B cell (primary cell): ENCODE measurements around the gene TRNP1. TPM values are rescaled to one million over a fixed set of nuclear protein-coding genes. Genes with fewer than 3 reads are reported as not detected.

Experiments used
- ATAC-seq: fragments of 200-7000 bp; cut with Tn5 transposase; one replicate; pipeline ENCODE4 v1.10.0; 2021; ENCODE audit warnings: low read depth, mild to moderate bottlenecking, moderate number of reproducible peaks, moderate library complexity
- CTCF ChIA-PET: fragments of 350-600 bp; sonication (Branson Sonifier 250); formaldehyde crosslinking; loops from one replicate; lab custom pipeline; 2021; ENCODE audit warnings: antibody characterized with exemption, inconsistent platforms; lab: Charles Lee
- POLR2A ChIA-PET: fragments of 350-600 bp; sonication (Branson Sonifier 250); formaldehyde crosslinking; loops from one replicate; lab custom pipeline; 2021; ENCODE audit warnings: antibody characterized with exemption; lab: Charles Lee
- DNase-seq: peaks from one replicate; pipeline ENCODE4 v3.0.0; 2013
- H2AFZ ChIP-seq: 2 replicates; pipeline ENCODE4 v1.6.1; 2012; ENCODE audit warnings: mild to moderate bottlenecking, low read depth, low read length; ENCODE audit not compliant: insufficient read depth, poor library complexity, severe bottlenecking
- H3K27ac ChIP-seq, 2 donors: 1 replicate in 1 of 2; 2 replicates in 1 of 2; pipeline ENCODE4 v1.5.1; 2012 to 2013; ENCODE audit warnings: low read length in 2 of 2, mild to moderate bottlenecking in 2 of 2, moderate library complexity in 1 of 2
- H3K27me3 ChIP-seq, 4 experiments: fragments of 200-600 bp in 1 of 4; sonication (generic) in 1 of 4; replicated peaks in 1 of 4; 1 replicate in 2 of 4; 2 replicates in 2 of 4; pipeline versions ENCODE4 v1.6.1 to v1.7.0; 2013 to 2016; ENCODE audit warnings: low read length in 3 of 4, mild to moderate bottlenecking in 2 of 4, mixed read lengths in 1 of 4, moderate library complexity in 1 of 4; ENCODE audit not compliant: insufficient read depth in 4 of 4, control insufficient read depth in 3 of 4; ENCODE audit errors: control extremely low read depth in 1 of 4
- H3K36me3 ChIP-seq, 2 experiments: replicated peaks in 1 of 2; 1 replicate in 1 of 2; 2 replicates in 1 of 2; pipeline versions ENCODE4 v1.6.1 to v1.7.1; 2013; ENCODE audit warnings: low read length in 1 of 2; ENCODE audit not compliant: insufficient read depth in 2 of 2, control insufficient read depth in 1 of 2; ENCODE audit errors: control extremely low read depth in 1 of 2, extremely low read depth in 1 of 2
- H3K4me1 ChIP-seq, 2 donors: fragments of 200-600 bp in 1 of 2; sonication (generic) in 1 of 2; 1 replicate in 1 of 2; 2 replicates in 1 of 2; pipeline versions ENCODE4 v1.5.1 to v1.6.1; 2013 to 2017; ENCODE audit warnings: low read length in 2 of 2; ENCODE audit not compliant: control insufficient read depth in 2 of 2, insufficient read depth in 2 of 2
- H3K4me2 ChIP-seq: replicated peaks from 2 replicates; pipeline ENCODE3; 2012; ENCODE audit warnings: mild to moderate bottlenecking, low read depth, low read length; ENCODE audit not compliant: poor library complexity, severe bottlenecking
- H3K4me3 ChIP-seq, 5 experiments: fragments of 200-600 bp in 1 of 5; sonication (generic) in 1 of 5; 1 replicate in 3 of 5; 2 replicates in 2 of 5; pipeline versions ENCODE4 v1.5.1 to v1.7.0; 2011 to 2016; ENCODE audit warnings: low read length in 4 of 5, mild to moderate bottlenecking in 4 of 5, low read depth in 2 of 5, control low read depth in 1 of 5, moderate library complexity in 1 of 5; ENCODE audit not compliant: insufficient read depth in 1 of 5; ENCODE audit errors: control extremely low read depth in 1 of 5, extremely low read depth in 1 of 5
- H3K79me2 ChIP-seq: fragments of 200-600 bp; sonication (generic); one replicate; pipeline ENCODE4 v1.6.0; 2016; ENCODE audit warnings: low read length; ENCODE audit not compliant: control insufficient read depth, insufficient read depth
- H3K9ac ChIP-seq: fragments of 200-600 bp; sonication (generic); 2 replicates; pipeline ENCODE4 v1.6.1; 2017; ENCODE audit warnings: mild to moderate bottlenecking, low read length, moderate library complexity
- H3K9me3 ChIP-seq, 3 donors: one replicate each; pipeline versions ENCODE4 v1.6.1 to v1.7.1; 2013; ENCODE audit warnings: low read length in 2 of 3; ENCODE audit not compliant: control insufficient read depth in 2 of 3, insufficient read depth in 1 of 3; ENCODE audit errors: control extremely low read depth in 1 of 3
- H4K20me1 ChIP-seq: 2 replicates; pipeline ENCODE4 v1.6.0; 2012; ENCODE audit warnings: mild to moderate bottlenecking, low read length; ENCODE audit not compliant: insufficient read depth, control insufficient read depth, poor library complexity, severe bottlenecking
- H3K27ac Mint-ChIP-seq: one replicate; pipeline ENCODE4 v1.8.0; 2021; ENCODE audit warnings: mixed read lengths
- H3K27me3 Mint-ChIP-seq: one replicate; pipeline ENCODE4 v1.8.0; 2021; ENCODE audit warnings: mixed read lengths
- H3K4me1 Mint-ChIP-seq: one replicate; pipeline ENCODE4 v1.8.0; 2021; ENCODE audit warnings: mixed read lengths
- H3K4me3 Mint-ChIP-seq: one replicate; pipeline ENCODE4 v1.8.0; 2021; ENCODE audit warnings: mixed read lengths
- H3K9me3 Mint-ChIP-seq: one replicate; pipeline ENCODE4 v1.8.0; 2022; ENCODE audit warnings: mixed read lengths; ENCODE audit not compliant: insufficient read depth
- EZH2 ChIP-seq: IDR thresholded peaks from 2 replicates; pipeline ENCODE4 v1.6.1; 2012; ENCODE audit warnings: borderline replicate concordance, low read depth, mild to moderate bottlenecking, moderate library complexity, low read length; ENCODE audit not compliant: insufficient read depth, poor library complexity, severe bottlenecking
- WGBS: methylation state at CpG from one replicate; pipeline ENCODE4 v1.1.5; 2013; ENCODE audit warnings: missing lambda C conversion rate; ENCODE audit not compliant: insufficient coverage; 5-methylcytosine and 5-hydroxymethylcytosine counted together
- intact Hi-C: fragments of 100-400 bp; cut with micrococcal nuclease; formaldehyde crosslinking; loops from one replicate; pipeline ENCODE4 v1.10.0; 2022
- polyA plus RNA-seq: library from polyadenylated mRNA; depleted of rRNA; stranded (reverse); fragments of >200 nt; gene quantifications from 2 replicates; pipeline ENCODE4 v1.2.3, GENCODE V29; 2012
- total RNA-seq, 2 donors: library from RNA; stranded (reverse); fragments of 120-200 nt in 1 of 2; gene quantifications; 1 replicate in 1 of 2; 2 replicates in 1 of 2; pipeline versions ENCODE4 v1.2.3 to v1.2.4, GENCODE V29; 2013 to 2022
- TF ChIP-seq, protein P1 (sequence below): fragments of 200-600 bp; IDR thresholded peaks from one replicate; pipeline ENCODE4 v1.8.0; 2022; ENCODE audit warnings: antibody characterized with exemption, mild to moderate bottlenecking

The TRNP1 gene
- total and polyA plus RNA-seq, 2 donors (not counting 1 experiment from before 2014, with no cell fraction given): 0.54 to 2.3 TPM

DNA sequence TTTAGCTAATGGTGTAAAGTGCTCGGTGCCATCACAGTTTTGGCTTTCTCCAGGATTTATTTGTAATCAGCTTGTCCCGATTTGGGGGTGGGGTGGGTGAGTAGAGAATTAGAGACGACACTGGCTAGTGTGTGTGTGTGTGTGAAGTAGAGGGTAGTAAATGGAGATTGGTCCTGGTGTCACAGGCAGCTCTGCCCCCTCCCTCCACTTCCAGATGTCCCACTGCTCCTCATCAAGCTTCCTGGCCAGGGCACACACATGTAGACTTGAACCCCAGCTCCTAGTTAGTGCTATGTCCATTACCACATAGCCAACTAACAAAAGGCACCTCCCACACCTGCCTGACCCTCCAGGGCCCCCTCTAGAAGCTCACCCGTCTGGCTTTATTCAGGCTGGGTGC is 3.2 kb downstream of the TRNP1 start:
- Histone ChIP-seq H3K4me1 (peaks cover 22 to 33% of the 10 kb centered on the region in 2 donors), H3K36me3 (no peaks in the 10 kb centered on the region), H2AFZ (no peak overlapping the region), H3K4me2 (no peak overlapping the region), H3K27me3 (peaks cover 0 to 45% (median 27%) of the 10 kb centered on the region in 4 experiments), H3K9ac (no peak overlapping the region), H3K4me3 (no peak overlapping the region), H4K20me1 (no peaks in the 10 kb centered on the region), H3K79me2 (no peaks in the 10 kb centered on the region), H3K9me3 (peaks cover 0 to 13% (median 0%) of the 10 kb centered on the region in 3 donors), H3K27ac (no peak overlapping the region)
- Mint-ChIP-seq H3K4me1 (peaks cover 22% of the 10 kb centered on the region), H3K4me3 (no peak overlapping the region), H3K27me3 (peaks cover 30% of the 10 kb centered on the region), H3K27ac (no peak overlapping the region), H3K9me3 (no peaks in the 10 kb centered on the region)
- DNase-seq (peak; percentile 20), ATAC-seq (no peak)
- 90% methylated on average over 3 of the region's 4 CpGs for WGBS
- CTCF ChIA-PET: interaction anchor here (0.6 to 7.4 kb wide), 15 partner anchors 8 to 1369 kb away, joined by 3 to 84 read pairs (median 6); partner anchors contain the start of gene TENT5B
- intact Hi-C loops: loop anchor here (1.0 kb wide), 3 partner anchors 48 to 159 kb away; partner anchors contain the start of gene SLC9A1
- POLR2A ChIA-PET: interaction anchor here (0.7 kb wide), 1 partner anchor 124 kb away, joined by 5 read pairs; no protein-coding TSS in a partner anchor
- TF ChIP-seq, protein P1, sequence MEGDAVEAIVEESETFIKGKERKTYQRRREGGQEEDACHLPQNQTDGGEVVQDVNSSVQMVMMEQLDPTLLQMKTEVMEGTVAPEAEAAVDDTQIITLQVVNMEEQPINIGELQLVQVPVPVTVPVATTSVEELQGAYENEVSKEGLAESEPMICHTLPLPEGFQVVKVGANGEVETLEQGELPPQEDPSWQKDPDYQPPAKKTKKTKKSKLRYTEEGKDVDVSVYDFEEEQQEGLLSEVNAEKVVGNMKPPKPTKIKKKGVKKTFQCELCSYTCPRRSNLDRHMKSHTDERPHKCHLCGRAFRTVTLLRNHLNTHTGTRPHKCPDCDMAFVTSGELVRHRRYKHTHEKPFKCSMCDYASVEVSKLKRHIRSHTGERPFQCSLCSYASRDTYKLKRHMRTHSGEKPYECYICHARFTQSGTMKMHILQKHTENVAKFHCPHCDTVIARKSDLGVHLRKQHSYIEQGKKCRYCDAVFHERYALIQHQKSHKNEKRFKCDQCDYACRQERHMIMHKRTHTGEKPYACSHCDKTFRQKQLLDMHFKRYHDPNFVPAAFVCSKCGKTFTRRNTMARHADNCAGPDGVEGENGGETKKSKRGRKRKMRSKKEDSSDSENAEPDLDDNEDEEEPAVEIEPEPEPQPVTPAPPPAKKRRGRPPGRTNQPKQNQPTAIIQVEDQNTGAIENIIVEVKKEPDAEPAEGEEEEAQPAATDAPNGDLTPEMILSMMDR: no peak
- no peak for TF ChIP-seq EZH2

DNA sequence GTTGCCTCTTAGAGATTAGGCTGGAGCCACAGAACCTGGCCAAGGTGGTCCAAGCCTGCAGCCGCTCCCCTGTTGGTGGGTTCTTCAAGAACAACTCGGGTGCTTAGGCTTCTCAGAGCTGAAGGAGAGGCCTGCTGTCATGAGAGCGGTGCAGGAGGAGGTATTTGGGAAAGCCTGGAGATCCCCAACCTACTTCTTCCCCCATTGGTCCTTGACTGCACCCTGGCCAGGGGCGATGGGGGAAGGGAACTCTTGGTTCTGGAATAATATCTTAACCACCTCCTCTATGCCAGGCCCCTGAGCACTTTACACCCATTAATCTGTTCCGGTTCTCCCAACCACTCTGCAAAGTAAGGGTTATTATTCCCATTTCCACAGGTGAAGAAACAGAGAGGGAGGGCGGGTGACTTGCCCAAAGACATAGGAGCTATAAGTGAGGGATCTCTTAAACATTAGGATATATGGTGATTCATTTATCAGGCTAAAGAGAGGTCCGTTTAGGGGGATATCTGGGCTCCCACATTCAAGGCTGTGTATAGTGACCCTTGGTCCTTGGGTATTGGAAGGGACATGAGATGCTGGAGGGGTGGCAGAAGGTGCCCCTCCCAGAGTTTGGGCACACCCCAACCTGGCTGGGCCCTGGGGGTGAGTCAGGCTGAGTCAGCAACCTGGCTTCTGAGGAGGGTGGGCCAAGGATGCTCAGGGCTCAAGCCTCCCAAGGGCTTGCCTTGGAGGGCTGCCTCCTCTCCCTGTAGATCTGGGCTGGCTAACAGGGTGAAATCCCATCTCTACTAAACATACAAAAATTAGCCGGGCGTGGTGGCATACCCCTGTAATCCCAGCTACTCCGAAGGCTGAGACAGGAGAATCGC is 5.2 kb downstream of the TRNP1 start:
- Mint-ChIP-seq H3K27me3 (peaks cover 22% of the 10 kb centered on the region), H3K27ac (no peak overlapping the region), H3K4me1 (peaks cover 30% of the 10 kb centered on the region), H3K9me3 (no peaks in the 10 kb centered on the region), H3K4me3 (no peak overlapping the region)
- Histone ChIP-seq H3K9ac (no peak overlapping the region), H3K79me2 (no peaks in the 10 kb centered on the region), H3K36me3 (no peaks in the 10 kb centered on the region), H3K4me3 (no peak overlapping the region), H3K27me3 (peaks cover 0 to 31% (median 21%) of the 10 kb centered on the region in 4 experiments), H3K27ac (no peak overlapping the region), H3K4me2 (no peak overlapping the region), H3K4me1 (peaks cover 28 to 40% of the 10 kb centered on the region in 2 donors), H2AFZ (no peak overlapping the region), H3K9me3 (peaks cover 0 to 6% (median 0%) of the 10 kb centered on the region in 3 donors), H4K20me1 (no peaks in the 10 kb centered on the region)
- no peak for ATAC-seq
- peak; percentile 13 for DNase-seq
- 80% methylated on average over 7 of the region's 11 CpGs for WGBS
- ChIA-PET CTCF (interaction anchor here (0.7 to 7.4 kb wide), 16 partner anchors 8 to 664 kb away, joined by 3 to 84 read pairs (median 4); partner anchors contain the start of gene TENT5B), POLR2A (no interaction called here)
- TF ChIP-seq, protein P1: no peak
- TF ChIP-seq EZH2: no peak
- intact Hi-C loops: no loop called here
